Esophagus squamous epithelium (tissue), 5 donors: ENCODE data around the gene ANKK1. TPM values are rescaled to one million over a fixed set of nuclear protein-coding genes. Genes with fewer than 3 reads are reported as not detected.

Experiments used
- DNase-seq: peaks from one replicate; lab custom pipeline; 2025; lab: John Stamatoyannopoulos, UW
- H3K27ac ChIP-seq, 4 donors: fragments of 200-600 bp; sonication (generic); one replicate each; pipeline ENCODE4 v1.5.1; 2016 to 2019; ENCODE audit warnings: mild to moderate bottlenecking in 1 of 4
- H3K27me3 ChIP-seq, 4 donors: fragments of 200-600 bp; sonication (generic); 1 replicate in 3 of 4; 2 replicates in 1 of 4; pipeline versions ENCODE4 v1.5.1 to v1.6.0; 2017 to 2021; ENCODE audit warnings: antibody characterized with exemption in 1 of 4
- H3K36me3 ChIP-seq, 3 donors: fragments of 200-600 bp; sonication (generic); one replicate each; pipeline ENCODE4 v1.5.1; 2016 to 2019
- H3K4me1 ChIP-seq, 3 donors: fragments of 200-600 bp; sonication (generic); one replicate each; pipeline ENCODE4 v1.5.1; 2017 to 2019
- H3K4me3 ChIP-seq, 4 donors: fragments of 200-600 bp; sonication (generic); 1 replicate in 3 of 4; 2 replicates in 1 of 4; pipeline ENCODE4 v1.5.1; 2016 to 2019; ENCODE audit warnings: mild to moderate bottlenecking in 2 of 4, moderate library complexity in 1 of 4
- H3K9me3 ChIP-seq, 3 donors: fragments of 200-600 bp; sonication (generic); one replicate each; pipeline ENCODE4 v1.5.1; 2016 to 2019
- CTCF ChIP-seq, 6 experiments: fragments of 450-650 bp in 4 of 6; fragments of 200-600 bp in 2 of 6; sonication (generic) in 2 of 6; IDR thresholded peaks; one replicate each; pipeline ENCODE4 v1.5.1; 2016 to 2019; ENCODE audit warnings: antibody characterized with exemption in 6 of 6, mild to moderate bottlenecking in 4 of 6, moderate library complexity in 4 of 6
- POLR2A ChIP-seq, 4 donors: fragments of 450-650 bp; IDR thresholded peaks; one replicate each; pipeline ENCODE4 v1.6.1; 2017; ENCODE audit warnings: antibody characterized with exemption in 4 of 4, mild to moderate bottlenecking in 4 of 4, moderate library complexity in 3 of 4
- WGBS, 2 donors: methylation state at CpG; one replicate each; pipeline ENCODE4 v1.1.5; 2018; 5-methylcytosine and 5-hydroxymethylcytosine counted together
- intact Hi-C: fragments of 100-400 bp; cut with DNase I; formaldehyde crosslinking; loops from one replicate; pipeline ENCODE4 v1.15.0; 2022
- total RNA-seq, 4 donors: library from RNA; depleted of rRNA; stranded (reverse); fragments of >200 nt; gene quantifications; one replicate each; pipeline ENCODE4 v1.1.0, GENCODE V29; 2016
- donor health status: DM: yes; HTN: yes; CAD: no.

ANKK1 gene
- total RNA-seq, 4 donors from 2014 or later = 0.21 to 2.7 (median 1.0) TPM

GRCh38 chr11:113405724-113406478 is 18.3 kb downstream of the ANKK1 start:
- no peak overlapping the region for H3K4me3 ChIP-seq
- intact Hi-C loops = no loop called here
- TF ChIP-seq CTCF (IDR thresholded peaks at IDR 0.05) = no peak
- no peak for TF ChIP-seq POLR2A (IDR thresholded peaks at IDR 0.05)
- peaks cover 0 to 4% (median 0%) of the 10 kb centered on the region in 4 donors for H3K27me3 ChIP-seq
- H3K9me3 ChIP-seq = no peaks in the 10 kb centered on the region
- no peak for DNase-seq
- peaks cover 0 to 8% (median 0%) of the 10 kb centered on the region in 3 donors for H3K4me1 ChIP-seq
- H3K36me3 ChIP-seq = no peaks in the 10 kb centered on the region
- no peak overlapping the region for H3K27ac ChIP-seq
- 69 to 80% methylated on average over 5 to 6 of the region's 7 CpGs for WGBS, 2 donors

- DNase-seq = no peak
- Histone ChIP-seq H3K9me3 (no peaks in the 10 kb centered on the region), H3K4me3 (no peak overlapping the region), H3K4me1 (no peaks in the 10 kb centered on the region), H3K36me3 (no peaks in the 10 kb centered on the region), H3K27ac (no peak overlapping the region), H3K27me3 (peaks cover 0 to 4% (median 0%) of the 10 kb centered on the region in 4 donors)
- no peak for TF ChIP-seq CTCF (IDR thresholded peaks at IDR 0.05)
- no peak for TF ChIP-seq POLR2A (IDR thresholded peaks at IDR 0.05)
- 73 to 83% methylated on average over 1 to 3 of the region's 3 CpGs for WGBS, 2 donors
- intact Hi-C loops = no loop called here
Observed at GRCh38 chr11:113407163-113407562, 19.6 kb downstream of the ANKK1 start.

- TF ChIP-seq CTCF (IDR thresholded peaks at IDR 0.05) (no peak), POLR2A (IDR thresholded peaks at IDR 0.05) (no peak)
- WGBS, 2 donors = 73 to 75% methylated on average over 4 to 9 of the region's 9 CpGs
Observed at GRCh38 chr11:113408206-113408605, 20.6 kb downstream of the ANKK1 start.

GRCh38 chr11:113408887-113409286 is 21.3 kb downstream of the ANKK1 start:
- Histone ChIP-seq H3K9me3 (no peaks in the 10 kb centered on the region), H3K4me3 (no peak overlapping the region), H3K4me1 (no peaks in the 10 kb centered on the region), H3K27ac (no peak overlapping the region), H3K27me3 (peaks cover 0 to 16% (median 0%) of the 10 kb centered on the region in 4 donors), H3K36me3 (no peaks in the 10 kb centered on the region)
- 83 to 95% methylated on average over 6 to 9 of the region's 9 CpGs for WGBS, 2 donors
- TF ChIP-seq POLR2A (IDR thresholded peaks at IDR 0.05) (no peak), CTCF (IDR thresholded peaks at IDR 0.05) (no peak)
- no peak for DNase-seq
- intact Hi-C loops = no loop called here

More at GRCh38 chr11:113408206-113408605, 20.6 kb downstream of the ANKK1 start:
- no peak for DNase-seq
- intact Hi-C loops = no loop called here
- Histone ChIP-seq H3K27ac (no peak overlapping the region), H3K36me3 (no peaks in the 10 kb centered on the region), H3K27me3 (peaks cover 0 to 9% (median 0%) of the 10 kb centered on the region in 4 donors), H3K4me1 (no peaks in the 10 kb centered on the region), H3K4me3 (no peak overlapping the region), H3K9me3 (no peaks in the 10 kb centered on the region)

- no peaks in the 10 kb centered on the region for H3K4me1 ChIP-seq
- no peaks in the 10 kb centered on the region for H3K9me3 ChIP-seq
- H3K27ac ChIP-seq = no peak overlapping the region
- intact Hi-C loops = no loop called here
- DNase-seq = no peak
- TF ChIP-seq POLR2A (IDR thresholded peaks at IDR 0.05) (no peak), CTCF (IDR thresholded peaks at IDR 0.05) (no peak)
- 65 to 90% methylated on average over 1 to 2 of the region's 3 CpGs for WGBS, 2 donors
- H3K4me3 ChIP-seq = no peak overlapping the region
- H3K36me3 ChIP-seq = no peaks in the 10 kb centered on the region
- peaks cover 0 to 16% (median 0%) of the 10 kb centered on the region in 4 donors for H3K27me3 ChIP-seq
Observed at GRCh38 chr11:113409526-113409925, 21.9 kb downstream of the ANKK1 start.
